Lower lobe of right lung (tissue), 2 donors: ENCODE data around the gene PRAME. TPM values are rescaled to one million over a fixed set of nuclear protein-coding genes. Genes with fewer than 3 reads are reported as not detected.

Source experiments
- ATAC-seq, 2 donors: fragments of 200-7000 bp; cut with Tn5 transposase; one replicate each; pipeline ENCODE4 v1.9.1; 2020 to 2022; ENCODE audit warnings: mild to moderate bottlenecking in 2 of 2, moderate library complexity in 2 of 2
- DNase-seq: peaks from one replicate; pipeline ENCODE4 v3.0.0-alpha.2; 2020
- H3K27ac ChIP-seq: fragments of 200-600 bp; one replicate; pipeline ENCODE4 v1.8.0; 2022
- H3K27me3 ChIP-seq: fragments of 200-600 bp; one replicate; pipeline ENCODE4 v1.8.0; 2022; ENCODE audit warnings: low read depth
- H3K36me3 ChIP-seq: fragments of 200-600 bp; one replicate; pipeline ENCODE4 v1.8.0; 2022; ENCODE audit warnings: mild to moderate bottlenecking
- H3K4me1 ChIP-seq: fragments of 200-600 bp; one replicate; pipeline ENCODE4 v1.8.0; 2022
- H3K4me3 ChIP-seq: fragments of 200-600 bp; one replicate; pipeline ENCODE4 v1.8.0; 2022; ENCODE audit warnings: mild to moderate bottlenecking
- H3K9me3 ChIP-seq: fragments of 200-600 bp; one replicate; pipeline ENCODE4 v1.8.0; 2022
- intact Hi-C: fragments of 100-400 bp; cut with DNase I; formaldehyde crosslinking; loops from one replicate; pipeline ENCODE4 v1.11.0; 2022
- total RNA-seq: library from RNA; stranded (reverse); fragmentation: NEBNext Ultra II Directional; extraction: Animal tissue kit (Norgen Biotek cat#: 25700); gene quantifications from one replicate; pipeline ENCODE4 v1.2.1, GENCODE V29; 2021
- TF ChIP-seq, protein P1 (sequence below): fragments of 200-600 bp; IDR thresholded peaks from one replicate; pipeline ENCODE4 v1.8.0; 2022; ENCODE audit warnings: antibody characterized with exemption, mild to moderate bottlenecking
- donor health status: DM: no; HTN: yes; CAD: no; lungs with severe emphysema.

The PRAME gene
- total RNA-seq, 1 donor from 2014 or later = not detected

DNA sequence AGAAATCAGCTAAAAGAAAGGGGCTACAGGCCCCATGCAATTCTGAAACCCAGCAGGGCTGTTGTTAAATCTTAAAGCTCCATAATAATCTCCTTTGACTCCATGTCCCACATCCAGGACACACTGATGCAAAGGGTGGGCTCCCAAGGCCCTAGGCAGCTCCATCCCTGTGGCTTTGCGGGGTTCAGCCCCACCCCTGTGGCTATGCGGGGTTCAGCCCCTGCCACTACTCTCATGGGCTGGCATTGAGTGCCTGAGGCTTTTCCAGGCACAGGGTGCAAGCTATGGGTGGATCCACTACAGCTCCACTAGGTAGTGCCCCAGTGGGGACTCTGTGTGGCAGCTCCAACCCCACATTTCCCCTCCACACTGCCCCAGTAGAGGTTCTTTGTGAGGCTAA, 30.3 kb downstream of the PRAME start:
- no peak for DNase-seq
- TF ChIP-seq, protein P1, sequence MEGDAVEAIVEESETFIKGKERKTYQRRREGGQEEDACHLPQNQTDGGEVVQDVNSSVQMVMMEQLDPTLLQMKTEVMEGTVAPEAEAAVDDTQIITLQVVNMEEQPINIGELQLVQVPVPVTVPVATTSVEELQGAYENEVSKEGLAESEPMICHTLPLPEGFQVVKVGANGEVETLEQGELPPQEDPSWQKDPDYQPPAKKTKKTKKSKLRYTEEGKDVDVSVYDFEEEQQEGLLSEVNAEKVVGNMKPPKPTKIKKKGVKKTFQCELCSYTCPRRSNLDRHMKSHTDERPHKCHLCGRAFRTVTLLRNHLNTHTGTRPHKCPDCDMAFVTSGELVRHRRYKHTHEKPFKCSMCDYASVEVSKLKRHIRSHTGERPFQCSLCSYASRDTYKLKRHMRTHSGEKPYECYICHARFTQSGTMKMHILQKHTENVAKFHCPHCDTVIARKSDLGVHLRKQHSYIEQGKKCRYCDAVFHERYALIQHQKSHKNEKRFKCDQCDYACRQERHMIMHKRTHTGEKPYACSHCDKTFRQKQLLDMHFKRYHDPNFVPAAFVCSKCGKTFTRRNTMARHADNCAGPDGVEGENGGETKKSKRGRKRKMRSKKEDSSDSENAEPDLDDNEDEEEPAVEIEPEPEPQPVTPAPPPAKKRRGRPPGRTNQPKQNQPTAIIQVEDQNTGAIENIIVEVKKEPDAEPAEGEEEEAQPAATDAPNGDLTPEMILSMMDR = no peak
- intact Hi-C loops = no loop called here

DNA sequence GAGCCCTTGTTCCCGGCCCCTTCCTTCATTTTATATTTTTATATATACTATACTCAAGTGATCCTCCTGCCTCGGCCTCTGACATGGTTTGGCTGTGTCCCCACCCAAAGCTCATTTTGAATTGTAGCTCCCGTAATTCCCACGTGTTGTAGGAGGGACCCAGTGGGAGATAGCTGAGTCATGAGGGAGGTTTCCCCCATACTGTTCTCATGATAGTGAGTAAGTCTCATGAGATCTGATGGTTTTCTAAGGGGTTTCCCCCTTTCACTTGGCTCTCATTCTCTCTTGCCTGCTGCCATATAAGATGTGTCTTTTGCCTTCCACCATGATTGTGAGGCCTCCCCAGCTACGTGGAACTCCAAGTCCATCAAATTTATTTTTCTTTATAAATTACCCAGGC, 31.8 kb downstream of the PRAME start:
- Histone ChIP-seq H3K27ac (no peak overlapping the region), H3K27me3 (no peaks in the 10 kb centered on the region), H3K36me3 (no peaks in the 10 kb centered on the region), H3K9me3 (no peaks in the 10 kb centered on the region), H3K4me1 (no peaks in the 10 kb centered on the region), H3K4me3 (no peak overlapping the region)
- DNase-seq (no peak), ATAC-seq (no peak)
- intact Hi-C loops = no loop called here
- TF ChIP-seq, protein P1 = no peak

More for the DNA sequence above, 30.3 kb downstream of the PRAME start:
- Histone ChIP-seq H3K4me1 (no peaks in the 10 kb centered on the region), H3K27ac (no peak overlapping the region), H3K4me3 (no peak overlapping the region), H3K9me3 (no peaks in the 10 kb centered on the region), H3K27me3 (no peaks in the 10 kb centered on the region), H3K36me3 (no peaks in the 10 kb centered on the region)
- no peak for ATAC-seq

DNA sequence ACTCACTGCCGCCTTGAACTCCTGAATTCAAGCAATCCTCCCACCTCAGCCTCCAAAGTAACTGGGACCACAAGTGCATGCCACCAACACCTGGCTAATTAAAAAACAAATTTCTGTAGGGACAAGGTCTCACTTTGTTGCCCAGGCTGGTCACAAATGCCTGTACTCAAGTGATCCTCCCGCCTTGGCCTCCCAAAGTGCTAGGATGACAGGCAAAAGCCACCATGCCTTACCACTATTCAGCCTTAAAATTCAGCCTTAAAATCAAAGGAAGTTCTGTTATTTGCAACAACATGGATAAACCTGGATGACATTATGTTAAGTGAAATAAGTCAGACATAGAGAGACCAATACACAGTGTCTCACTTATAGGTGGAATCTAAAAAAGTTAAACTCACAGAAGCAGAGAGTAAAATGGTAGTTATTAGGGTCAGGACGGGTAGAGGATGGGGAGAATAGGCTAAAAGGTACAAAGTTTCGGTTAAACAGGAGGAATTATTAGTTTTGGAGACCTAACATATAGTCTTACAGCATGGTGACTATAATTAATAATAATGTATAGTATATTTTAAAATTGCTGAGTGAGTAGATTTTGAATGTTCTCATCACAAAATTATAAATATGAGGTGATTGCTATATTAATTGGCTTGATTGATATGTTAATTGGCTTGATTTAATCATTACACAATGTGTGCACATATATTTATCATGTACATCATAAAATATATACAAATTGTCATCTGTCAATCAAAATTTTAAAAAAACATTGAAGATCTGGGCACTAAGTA, 32.7 kb downstream of the PRAME start:
- no peak for DNase-seq
- intact Hi-C loops = no loop called here
- Histone ChIP-seq H3K9me3 (no peaks in the 10 kb centered on the region), H3K4me3 (no peak overlapping the region), H3K27me3 (no peaks in the 10 kb centered on the region), H3K4me1 (no peaks in the 10 kb centered on the region), H3K27ac (no peak overlapping the region), H3K36me3 (no peaks in the 10 kb centered on the region)
- ATAC-seq = no peak
- TF ChIP-seq, protein P1 = no peak

DNA sequence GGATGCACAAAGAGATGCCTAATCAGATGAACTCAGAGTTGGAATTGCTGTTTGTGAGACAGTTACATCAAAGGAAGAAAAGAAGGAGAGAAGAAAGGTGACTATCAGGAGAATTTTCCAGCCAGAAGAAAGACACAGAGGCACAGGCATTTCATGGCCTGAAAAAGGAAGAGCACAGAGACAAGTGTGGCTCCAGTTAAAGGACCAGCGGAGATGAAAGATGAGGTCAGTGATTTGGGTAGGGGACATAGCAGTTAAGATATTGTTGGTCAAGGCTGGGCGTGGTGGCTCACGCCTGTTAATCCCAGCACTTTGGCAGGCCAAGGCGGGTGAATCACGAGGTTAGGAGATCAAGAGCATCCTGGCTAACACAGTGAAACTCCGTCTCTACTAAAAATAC, 35.6 kb downstream of the PRAME start:
- no peaks in the 10 kb centered on the region for H3K27me3 ChIP-seq
- no peak overlapping the region for H3K4me3 ChIP-seq
- TF ChIP-seq, protein P1 = no peak
- DNase-seq (no peak), ATAC-seq (no peak)
- no peak overlapping the region for H3K27ac ChIP-seq
- intact Hi-C loops = no loop called here
- no peaks in the 10 kb centered on the region for H3K9me3 ChIP-seq
- H3K4me1 ChIP-seq = no peaks in the 10 kb centered on the region
- H3K36me3 ChIP-seq = no peaks in the 10 kb centered on the region

DNA sequence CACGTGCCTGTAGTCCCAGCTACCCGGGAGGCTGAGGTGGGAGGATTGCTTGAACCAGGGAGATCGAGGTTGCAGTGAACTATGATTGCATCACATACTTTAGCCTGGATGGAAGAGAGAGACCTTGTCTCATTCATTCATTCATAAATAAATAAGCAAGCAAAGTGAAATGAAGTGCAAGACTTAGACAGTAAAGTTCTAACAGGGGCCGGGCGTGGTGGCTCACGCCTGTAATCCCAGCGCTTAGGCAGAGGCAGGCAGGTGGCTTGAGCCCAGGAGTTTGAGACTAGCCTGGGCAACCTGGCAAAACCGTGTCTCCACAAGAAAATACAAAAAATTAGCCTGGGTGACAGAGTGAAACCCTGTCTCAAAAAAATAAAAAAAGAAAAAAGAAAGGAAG, 37.4 kb downstream of the PRAME start:
- no peaks in the 10 kb centered on the region for H3K4me1 ChIP-seq
- TF ChIP-seq, protein P1 = no peak
- no peak overlapping the region for H3K27ac ChIP-seq
- H3K27me3 ChIP-seq = peaks cover 6% of the 10 kb centered on the region
- H3K36me3 ChIP-seq = no peaks in the 10 kb centered on the region
- DNase-seq = no peak
- intact Hi-C loops = no loop called here
- H3K9me3 ChIP-seq = no peaks in the 10 kb centered on the region
- no peak overlapping the region for H3K4me3 ChIP-seq
- no peak for ATAC-seq
